HepG2 (cell line): ENCODE results near the gene SLC44A5. TPM values are rescaled to one million over a fixed set of nuclear protein-coding genes. Genes with fewer than 3 reads are reported as not detected.

ENCODE experiments used
- ATAC-seq: fragments of 200-7000 bp; cut with Tn5 transposase; 3 replicates; pipeline ENCODE4 v1.9.1; 2020; ENCODE audit warnings: mild to moderate bottlenecking, moderate library complexity
- BruUV-seq: library from RNA; stranded (reverse); fragments of 400-500 nt; replicated peaks from 2 replicates; lab custom pipeline; 2021; lab: Mats Ljungman, UMichigan
- CTCF ChIA-PET: fragments of 300-600 bp; formaldehyde crosslinking; extraction: SDS; loops from one replicate; lab custom pipeline; 2021; ENCODE audit warnings: low total read pairs, inconsistent platforms, low intra/inter-chr PET ratio; lab: Yijun Ruan, JAX
- POLR2A ChIA-PET: fragments of 350-600 bp; sonication (Branson Sonifier 250); formaldehyde crosslinking; loops from one replicate; lab custom pipeline; 2020; ENCODE audit warnings: antibody characterized with exemption, inconsistent platforms; lab: Yijun Ruan, JAX
- DNase-seq: peaks from one replicate; pipeline ENCODE4 v3.0.0-alpha.2; 2015; ENCODE audit warnings: low spot score
- FAIRE-seq: peaks from 3 replicates; lab custom pipeline; 2011; peaks lifted over from hg19 to GRCh38; lab: Jason Lieb, UNC
- H2AFZ ChIP-seq: one replicate; pipeline ENCODE4 v1.6.1; 2011; ENCODE audit warnings: low read length, inconsistent platforms
- H3K27ac ChIP-seq: fragments of 300-600 bp; 3 replicates; pipeline ENCODE4 v1.8.0; 2011; ENCODE audit warnings: mixed run types, mild to moderate bottlenecking, mixed read lengths, low read length, inconsistent platforms; ENCODE audit not compliant: insufficient read depth; ENCODE audit errors: extremely low read length
- H3K27me3 ChIP-seq, 2 experiments: fragments of 200-600 bp in 1 of 2; 2 replicates in 1 of 2; 3 replicates in 1 of 2; pipeline versions ENCODE4 v1.6.0 to v1.8.0; 2011; ENCODE audit warnings: low read length in 2 of 2, mild to moderate bottlenecking in 2 of 2, moderate library complexity in 2 of 2, inconsistent platforms in 1 of 2; ENCODE audit not compliant: insufficient read depth in 2 of 2, control insufficient read depth in 1 of 2
- H3K36me3 ChIP-seq, 2 experiments: fragments of 200-600 bp in 1 of 2; replicated peaks in 1 of 2; 2 replicates in 1 of 2; 3 replicates in 1 of 2; pipeline versions ENCODE4 v1.5.1 to v1.8.0; 2011; ENCODE audit warnings: low read length in 2 of 2, inconsistent platforms in 1 of 2; ENCODE audit not compliant: insufficient read depth in 2 of 2, control insufficient read depth in 1 of 2
- H3K4me1 ChIP-seq: 2 replicates; pipeline ENCODE4 v1.5.1; 2012; ENCODE audit warnings: low read length, inconsistent platforms; ENCODE audit not compliant: insufficient read depth
- H3K4me2 ChIP-seq: 2 replicates; pipeline ENCODE4 v1.6.0; 2011; ENCODE audit warnings: low read depth, low read length, inconsistent platforms
- H3K4me3 ChIP-seq, 3 experiments: fragments of 200-600 bp in 1 of 3; sonication (generic), shearing (Covaris generic) in 1 of 3; replicated peaks in 1 of 3; 2 replicates each; pipeline ENCODE4 v1.5.1; 2011 to 2016; ENCODE audit warnings: low read length in 3 of 3, inconsistent platforms in 2 of 3, low read depth in 2 of 3, mild to moderate bottlenecking in 2 of 3, control low read depth in 1 of 3, mixed read lengths in 1 of 3; ENCODE audit not compliant: insufficient read depth in 1 of 3
- H3K79me2 ChIP-seq: one replicate; pipeline ENCODE4 v1.6.1; 2011; ENCODE audit warnings: low read length, inconsistent platforms; ENCODE audit not compliant: insufficient read depth
- H3K9ac ChIP-seq: 2 replicates; pipeline ENCODE4 v1.6.0; 2011; ENCODE audit warnings: mild to moderate bottlenecking, low read depth, low read length, inconsistent platforms; ENCODE audit not compliant: insufficient read depth
- H3K9me3 ChIP-seq: 2 replicates; pipeline ENCODE4 v1.5.1; 2012; ENCODE audit warnings: mild to moderate bottlenecking, low read length
- H4K20me1 ChIP-seq: 2 replicates; pipeline ENCODE4 v1.6.0; 2011; ENCODE audit warnings: inconsistent platforms, mild to moderate bottlenecking, low read length, moderate library complexity; ENCODE audit not compliant: insufficient read depth
- BCL3 ChIP-seq: sonication (generic); formaldehyde crosslinking; IDR thresholded peaks from 2 replicates; pipeline ENCODE4 v1.5.1; 2020; ENCODE audit warnings: mild to moderate bottlenecking, missing genetic modification reagents, moderate library complexity
- CCAR2 ChIP-seq: fragments of 200-400 bp; formaldehyde crosslinking; optimal IDR thresholded peaks from 2 replicates; pipeline ENCODE3; 2018; ENCODE audit warnings: low read depth, mild to moderate bottlenecking, low read length, moderate library complexity
- ETS1 ChIP-seq: sonication (generic); formaldehyde crosslinking; IDR thresholded peaks from 2 replicates; pipeline ENCODE4 v1.4.0; 2020; ENCODE audit warnings: missing genetic modification reagents
- GPN1 ChIP-seq: sonication (generic); formaldehyde crosslinking; IDR thresholded peaks from 2 replicates; pipeline ENCODE4 v1.5.1; 2020; ENCODE audit warnings: missing genetic modification reagents, borderline replicate concordance
- MBNL3 ChIP-seq: fragments of 250-450 bp; sonication (Bioruptor Pico); conservative IDR thresholded peaks from 2 replicates; pipeline ENCODE4 v1.8.0; 2022; ENCODE audit warnings: mild to moderate bottlenecking, inconsistent platforms
- NFE2L2 ChIP-seq: fragments of 150-350 bp; IDR thresholded peaks from 2 replicates; pipeline ENCODE4 v1.6.1; 2014; ENCODE audit warnings: low read length
- PITX1 ChIP-seq: sonication (generic); formaldehyde crosslinking; IDR thresholded peaks from 2 replicates; pipeline ENCODE4 v1.5.1; 2020; ENCODE audit warnings: mild to moderate bottlenecking, missing genetic modification reagents
- STAG1 ChIP-seq: sonication (generic); formaldehyde crosslinking; IDR thresholded peaks from 2 replicates; pipeline ENCODE4 v1.4.0; 2020; ENCODE audit warnings: missing genetic modification reagents
- ZNF431 ChIP-seq: sonication (generic); formaldehyde crosslinking; IDR thresholded peaks from 2 replicates; pipeline ENCODE4 v1.9.0; 2022; ENCODE audit warnings: missing genetic modification reagents, low read depth, mild to moderate bottlenecking, borderline replicate concordance
- ZNF546 ChIP-seq: sonication (generic); formaldehyde crosslinking; conservative IDR thresholded peaks from 2 replicates; pipeline ENCODE4 v1.8.1; 2023; ENCODE audit warnings: mild to moderate bottlenecking, missing genetic modification reagents
- ZNF552 ChIP-seq: sonication (generic); formaldehyde crosslinking; IDR thresholded peaks from 2 replicates; pipeline ENCODE4 v1.9.0; 2022; ENCODE audit warnings: missing genetic modification reagents, mild to moderate bottlenecking, borderline replicate concordance
- ZNF577 ChIP-seq: sonication (generic); formaldehyde crosslinking; IDR thresholded peaks from 2 replicates; pipeline ENCODE4 v1.4.0; 2020; ENCODE audit warnings: mild to moderate bottlenecking, low read depth, missing genetic modification reagents, borderline replicate concordance
- ZNF780A ChIP-seq: sonication (generic); formaldehyde crosslinking; IDR thresholded peaks from 2 replicates; pipeline ENCODE4 v1.8.0; 2022; ENCODE audit warnings: mild to moderate bottlenecking, missing genetic modification reagents, moderate library complexity
- ZNF850 ChIP-seq: sonication (generic); formaldehyde crosslinking; conservative IDR thresholded peaks from 2 replicates; pipeline ENCODE4 v1.9.0; 2021; ENCODE audit warnings: mild to moderate bottlenecking, missing genetic modification reagents
- WGBS: methylation state at CpG from one replicate; pipeline ENCODE4 v1.1.6; 2017; ENCODE audit warnings: low lambda C conversion rate; 5-methylcytosine and 5-hydroxymethylcytosine counted together
- in situ Hi-C: cut with HindIII; loops from 2 replicates; pipeline ENCODE4 v1.10.0; 2017; ENCODE audit warnings: low pct_unique_long_range_greater_than_20kb; ENCODE audit not compliant: extremely low pct_ligation_motif_present
- intact Hi-C: fragments of 100-400 bp; cut with micrococcal nuclease; formaldehyde crosslinking; loops from one replicate; pipeline ENCODE4 v1.10.0; 2022; ENCODE audit not compliant: unreplicated experiment
- polyA plus RNA-seq, 8 experiments: library from polyadenylated mRNA; depleted of rRNA in 3 of 8; stranded (reverse) in 7 of 8; unstranded in 1 of 8; fragments of >200 nt; fragmentation: Illumina TruSeq in 4 of 8; extraction: Trizol in 4 of 8; gene quantifications; 2 replicates each; pipeline versions ENCODE4 v1.2.1 to v1.2.3, GENCODE V29; 2011 to 2016; ENCODE audit warnings: low read depth in 4 of 8, missing spikeins in 1 of 8, mixed read lengths in 1 of 8; ENCODE audit not compliant: insufficient read depth in 1 of 8
- total RNA-seq, 5 experiments: library from RNA; depleted of rRNA; stranded (reverse); fragments of >200 nt; fragmentation: Illumina TruSeq; extraction: Trizol; gene quantifications; 2 replicates each; pipeline ENCODE4 v1.2.3, GENCODE V29; 2016; ENCODE audit warnings: low read depth in 1 of 5

Gene SLC44A5
- total and polyA plus RNA-seq, 2 of the 13 experiments (the other 11 are each of a cell fraction or from before 2014, with no cell fraction given) = 8.0 to 16.0 TPM

GRCh38 chr1:75469586-75470173, 141.2 kb downstream of the SLC44A5 start:
- H3K4me3 ChIP-seq = no peak overlapping the region
- ATAC-seq = no peak
- POLR2A ChIA-PET = no interaction called here
- 45% methylated on average over 7 of the region's 7 CpGs for WGBS
- H4K20me1 ChIP-seq = no peaks in the 10 kb centered on the region
- FAIRE-seq = no peak
- H3K79me2 ChIP-seq = no peaks in the 10 kb centered on the region
- in situ Hi-C loops = no loop called here
- DNase-seq = no peak
- no peaks in the 10 kb centered on the region for H3K27me3 ChIP-seq
- H3K4me2 ChIP-seq = no peak overlapping the region
- intact Hi-C loops = no loop called here
- no peaks in the 10 kb centered on the region for H3K4me1 ChIP-seq
- no peak overlapping the region for H2AFZ ChIP-seq
- H3K9me3 ChIP-seq = no peaks in the 10 kb centered on the region
- CTCF ChIA-PET = no interaction called here
- TF ChIP-seq PITX1 (CRISPR knock-in tag) = no peak
- TF ChIP-seq NFE2L2 = peak; percentile 57; the same call in 1 of the 2 replicates
- H3K36me3 ChIP-seq = no peaks in the 10 kb centered on the region
- no TSS peak for BruUV-seq
- H3K27ac ChIP-seq = no peak overlapping the region
- H3K9ac ChIP-seq = no peak overlapping the region

- Histone ChIP-seq H3K9ac (no peak overlapping the region), H3K4me1 (no peaks in the 10 kb centered on the region), H3K9me3 (no peaks in the 10 kb centered on the region), H3K27me3 (no peaks in the 10 kb centered on the region), H3K27ac (no peak overlapping the region), H3K4me2 (no peak overlapping the region), H2AFZ (no peak overlapping the region), H3K36me3 (no peaks in the 10 kb centered on the region), H3K4me3 (no peak overlapping the region), H3K79me2 (no peaks in the 10 kb centered on the region), H4K20me1 (no peaks in the 10 kb centered on the region)
- no TSS peak for BruUV-seq
- POLR2A ChIA-PET = no interaction called here
- WGBS = 24% methylated on average over 3 of the region's 3 CpGs
- CTCF ChIA-PET = no interaction called here
- no peak for FAIRE-seq
- no peak for DNase-seq
- intact Hi-C loops (no loop called here), in situ Hi-C loops (no loop called here)
- ATAC-seq = peak; percentile 83
- TF ChIP-seq ZNF780A = no peak
- TF ChIP-seq ZNF546 (CRISPR knock-in tag) = no peak
- TF ChIP-seq MBNL3 (CRISPR knock-in tag) = no peak
- no peak for TF ChIP-seq ETS1 (CRISPR knock-in tag)
- TF ChIP-seq BCL3 = no peak
- TF ChIP-seq GPN1 (CRISPR knock-in tag) = no peak
- no peak for TF ChIP-seq ZNF431 (CRISPR knock-in tag)
- TF ChIP-seq ZNF552 (CRISPR knock-in tag) = no peak
- no peak for TF ChIP-seq CCAR2
- TF ChIP-seq ZNF577 (CRISPR knock-in tag) = no peak
- TF ChIP-seq ZNF850 (CRISPR knock-in tag) = no peak
- peak; percentile 4; the same call in 1 of the 2 replicates for TF ChIP-seq STAG1 (CRISPR knock-in tag)
These were observed 149.0 kb downstream of the SLC44A5 start for GRCh38 chr1:75461808-75462325.
